ENCODE data around the gene CARTPT.

CARTPT gene

GRCh38 chr5:71719063-71719964, at the start of gene CARTPT:
TSS of gene CARTPT (plus strand) at chr5:71719275. CDS start at chr5:71719294, 19 bp downstream.
- DNase-seq = no peak

- DNase-seq = no peak
These were observed 41.1 kb upstream of the CARTPT start for GRCh38 chr5:71677977-71678376.

- no peak for DNase-seq
These were observed 39.4 kb upstream of the CARTPT start for GRCh38 chr5:71679714-71680113.

- DNase-seq = no peak
These were observed 38.6 kb upstream of the CARTPT start for GRCh38 chr5:71680510-71680909.

- no peak for DNase-seq
These were observed 37.8 kb upstream of the CARTPT start for GRCh38 chr5:71681296-71681695.

- DNase-seq = no peak
These were observed 34.8 kb upstream of the CARTPT start for GRCh38 chr5:71684309-71684708.

- peak; percentile 21 for DNase-seq
These were observed 25.1 kb upstream of the CARTPT start for GRCh38 chr5:71693828-71694427.

GRCh38 chr5:71695071-71695470, 24.0 kb upstream of the CARTPT start:
- DNase-seq = no peak

- no peak for DNase-seq
These were observed 23.5 kb upstream of the CARTPT start for GRCh38 chr5:71695595-71695994.

GRCh38 chr5:71697967-71698366, 21.1 kb upstream of the CARTPT start:
- no peak for DNase-seq

GRCh38 chr5:71699233-71699632, 19.8 kb upstream of the CARTPT start:
- no peak for DNase-seq

GRCh38 chr5:71699751-71700150, 19.3 kb upstream of the CARTPT start:
- DNase-seq = no peak

GRCh38 chr5:71700803-71701202, 18.3 kb upstream of the CARTPT start:
- DNase-seq = no peak

GRCh38 chr5:71701407-71701806, 17.7 kb upstream of the CARTPT start:
- no peak for DNase-seq

- no peak for DNase-seq
These were observed 15.1 kb upstream of the CARTPT start for GRCh38 chr5:71703941-71704340.

GRCh38 chr5:71705421-71705820, 13.7 kb upstream of the CARTPT start:
- DNase-seq = no peak

- DNase-seq = no peak
These were observed 12.2 kb upstream of the CARTPT start for GRCh38 chr5:71706906-71707305.

GRCh38 chr5:71711610-71712009, 7.5 kb upstream of the CARTPT start:
- no peak for DNase-seq

- no peak for DNase-seq
These were observed 4.2 kb upstream of the CARTPT start for GRCh38 chr5:71714911-71715310.

- no peak for DNase-seq
These were observed 8.9 kb downstream of the CARTPT start for GRCh38 chr5:71727978-71728377.

GRCh38 chr5:71731015-71731414, 11.9 kb downstream of the CARTPT start:
- no peak for DNase-seq

GRCh38 chr5:71732011-71732410, 12.9 kb downstream of the CARTPT start:
- DNase-seq = no peak

GRCh38 chr5:71734141-71734540, 15.1 kb downstream of the CARTPT start:
- peak; percentile 30 for DNase-seq

GRCh38 chr5:71737931-71738539, 19.0 kb downstream of the CARTPT start:
- DNase-seq = no peak

Data from SHP77 treated with DMSO at 0.1 percent for 48 hours (cell line).